Measurements from ENCODE around the gene RAB10. TPM values are rescaled to one million over a fixed set of nuclear protein-coding genes. Genes with fewer than 3 reads are reported as not detected.

The RAB10 gene
- total RNA-seq, 1 experiment from 2014 or later, result 167 TPM

DNA sequence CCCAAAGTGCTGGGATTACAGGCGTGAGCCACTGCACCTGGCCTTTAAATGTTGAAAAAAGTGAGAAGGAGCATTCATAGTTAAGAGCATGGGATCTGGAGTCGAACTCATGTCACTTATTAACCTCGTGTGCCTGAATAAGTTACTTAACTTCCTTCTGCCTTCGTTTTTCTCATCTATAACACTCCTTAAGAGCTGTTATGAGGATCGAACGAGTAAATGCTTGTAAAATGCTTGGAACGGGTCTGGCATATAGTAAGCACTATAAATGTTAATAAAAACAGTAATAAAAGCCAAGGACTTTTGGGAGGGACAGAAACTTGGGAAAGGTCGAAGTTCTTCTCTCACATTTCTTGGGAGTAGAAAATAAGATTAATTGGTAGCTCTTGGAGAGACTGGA, 40.8 kb downstream of the RAB10 start:
- DNase-seq (ENCODE audit: low read depth, low spot score) (no peak), ATAC-seq (no peak)
- intact Hi-C loops (cut with micrococcal nuclease), result no loop called here
- peaks cover 23% of the 10 kb centered on the region; the same call in 1 of the 2 replicates for H4K20me1 ChIP-seq (ENCODE audit: insufficient read depth)
- H3K4me1 ChIP-seq (ENCODE audit: control insufficient read depth in 1 of 2, insufficient read depth in 2 of 2, low read length in 2 of 2), result peaks cover 11 to 35% of the 10 kb centered on the region in 2 experiments; a peak in 3 of 4 replicates
- BruUV-seq (replicated peaks), result no TSS peak
- no peak overlapping the region for H3K9ac ChIP-seq (ENCODE audit: low read length)
- no peak overlapping the region for H3K27ac ChIP-seq (ENCODE audit: low read depth, low read length)
- no peak overlapping the region for H3K4me2 ChIP-seq (ENCODE audit: low read length)
- H3K9me3 ChIP-seq (ENCODE audit: control insufficient read depth in 1 of 2, insufficient read depth in 1 of 2, low read depth in 1 of 2, low read length in 2 of 2), result no peaks in the 10 kb centered on the region
- H3K27me3 ChIP-seq (ENCODE audit: insufficient read depth, low read length), result no peaks in the 10 kb centered on the region
- H3K36me3 ChIP-seq (ENCODE audit: control insufficient read depth in 1 of 2, insufficient read depth in 2 of 2, low read length in 2 of 2), result peaks cover 0 to 6% of the 10 kb centered on the region in 2 experiments; a peak in 1 of 4 replicates
- TF ChIP-seq SRF (IDR thresholded peaks at IDR 0.05; ENCODE audit: low read depth) (no peak), ELF1 (IDR thresholded peaks at IDR 0.05; ENCODE audit: borderline replicate concordance, low read depth) (no peak), JUND (IDR thresholded peaks at IDR 0.05) (no peak), EZH2 (IDR thresholded peaks at IDR 0.05) (no peak), EZH2phosphoT487 (IDR thresholded peaks at IDR 0.05; ENCODE audit: borderline replicate concordance) (no peak), POLR2AphosphoS5 (IDR thresholded peaks at IDR 0.05; ENCODE audit: low read depth, low read length) (no peak), ZNF274 (IDR thresholded peaks at IDR 0.05; ENCODE audit: low read depth, low read length) (no peak), SP1 (IDR thresholded peaks at IDR 0.05; ENCODE audit: low read depth) (no peak), POLR2A (IDR thresholded peaks at IDR 0.05; ENCODE audit: borderline replicate concordance, extremely low read depth, insufficient read depth, insufficient read length) (no peak), CBX3 (IDR thresholded peaks at IDR 0.05; ENCODE audit: low read depth) (no peak), TCF7L2 (IDR thresholded peaks at IDR 0.05; ENCODE audit: borderline replicate concordance, extremely low read depth, insufficient read depth, insufficient read length) (no peak)
- TF ChIP-seq, protein P1, sequence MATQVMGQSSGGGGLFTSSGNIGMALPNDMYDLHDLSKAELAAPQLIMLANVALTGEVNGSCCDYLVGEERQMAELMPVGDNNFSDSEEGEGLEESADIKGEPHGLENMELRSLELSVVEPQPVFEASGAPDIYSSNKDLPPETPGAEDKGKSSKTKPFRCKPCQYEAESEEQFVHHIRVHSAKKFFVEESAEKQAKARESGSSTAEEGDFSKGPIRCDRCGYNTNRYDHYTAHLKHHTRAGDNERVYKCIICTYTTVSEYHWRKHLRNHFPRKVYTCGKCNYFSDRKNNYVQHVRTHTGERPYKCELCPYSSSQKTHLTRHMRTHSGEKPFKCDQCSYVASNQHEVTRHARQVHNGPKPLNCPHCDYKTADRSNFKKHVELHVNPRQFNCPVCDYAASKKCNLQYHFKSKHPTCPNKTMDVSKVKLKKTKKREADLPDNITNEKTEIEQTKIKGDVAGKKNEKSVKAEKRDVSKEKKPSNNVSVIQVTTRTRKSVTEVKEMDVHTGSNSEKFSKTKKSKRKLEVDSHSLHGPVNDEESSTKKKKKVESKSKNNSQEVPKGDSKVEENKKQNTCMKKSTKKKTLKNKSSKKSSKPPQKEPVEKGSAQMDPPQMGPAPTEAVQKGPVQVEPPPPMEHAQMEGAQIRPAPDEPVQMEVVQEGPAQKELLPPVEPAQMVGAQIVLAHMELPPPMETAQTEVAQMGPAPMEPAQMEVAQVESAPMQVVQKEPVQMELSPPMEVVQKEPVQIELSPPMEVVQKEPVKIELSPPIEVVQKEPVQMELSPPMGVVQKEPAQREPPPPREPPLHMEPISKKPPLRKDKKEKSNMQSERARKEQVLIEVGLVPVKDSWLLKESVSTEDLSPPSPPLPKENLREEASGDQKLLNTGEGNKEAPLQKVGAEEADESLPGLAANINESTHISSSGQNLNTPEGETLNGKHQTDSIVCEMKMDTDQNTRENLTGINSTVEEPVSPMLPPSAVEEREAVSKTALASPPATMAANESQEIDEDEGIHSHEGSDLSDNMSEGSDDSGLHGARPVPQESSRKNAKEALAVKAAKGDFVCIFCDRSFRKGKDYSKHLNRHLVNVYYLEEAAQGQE (IDR thresholded peaks at IDR 0.05; ENCODE audit: low read depth), result no peak
- TF ChIP-seq, protein P2, sequence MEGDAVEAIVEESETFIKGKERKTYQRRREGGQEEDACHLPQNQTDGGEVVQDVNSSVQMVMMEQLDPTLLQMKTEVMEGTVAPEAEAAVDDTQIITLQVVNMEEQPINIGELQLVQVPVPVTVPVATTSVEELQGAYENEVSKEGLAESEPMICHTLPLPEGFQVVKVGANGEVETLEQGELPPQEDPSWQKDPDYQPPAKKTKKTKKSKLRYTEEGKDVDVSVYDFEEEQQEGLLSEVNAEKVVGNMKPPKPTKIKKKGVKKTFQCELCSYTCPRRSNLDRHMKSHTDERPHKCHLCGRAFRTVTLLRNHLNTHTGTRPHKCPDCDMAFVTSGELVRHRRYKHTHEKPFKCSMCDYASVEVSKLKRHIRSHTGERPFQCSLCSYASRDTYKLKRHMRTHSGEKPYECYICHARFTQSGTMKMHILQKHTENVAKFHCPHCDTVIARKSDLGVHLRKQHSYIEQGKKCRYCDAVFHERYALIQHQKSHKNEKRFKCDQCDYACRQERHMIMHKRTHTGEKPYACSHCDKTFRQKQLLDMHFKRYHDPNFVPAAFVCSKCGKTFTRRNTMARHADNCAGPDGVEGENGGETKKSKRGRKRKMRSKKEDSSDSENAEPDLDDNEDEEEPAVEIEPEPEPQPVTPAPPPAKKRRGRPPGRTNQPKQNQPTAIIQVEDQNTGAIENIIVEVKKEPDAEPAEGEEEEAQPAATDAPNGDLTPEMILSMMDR (IDR thresholded peaks at IDR 0.05 in 2 of 3, conservative IDR thresholded peaks at IDR 0.05 in 1 of 3; ENCODE audit: borderline replicate concordance in 1 of 3, insufficient read depth in 1 of 3, low read depth in 2 of 3, low read length in 2 of 3), result no peak
- TF ChIP-seq, protein P3, sequence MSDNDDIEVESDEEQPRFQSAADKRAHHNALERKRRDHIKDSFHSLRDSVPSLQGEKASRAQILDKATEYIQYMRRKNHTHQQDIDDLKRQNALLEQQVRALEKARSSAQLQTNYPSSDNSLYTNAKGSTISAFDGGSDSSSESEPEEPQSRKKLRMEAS (IDR thresholded peaks at IDR 0.05), result no peak
- RAD21 ChIA-PET (ENCODE audit: low non-redundant PET in 1 of 2, low total read pairs in 2 of 2, uncharacterized antibody in 2 of 2, unreplicated experiment in 2 of 2), result no interaction called here
- H3K79me2 ChIP-seq (ENCODE audit: insufficient read depth, low read length), result peaks cover 100% of the 10 kb centered on the region
- H3K4me3 ChIP-seq (replicated peaks in 1 of 2; ENCODE audit: low read depth in 1 of 2, low read length in 2 of 2), result no peak overlapping the region
- no peak overlapping the region for H2AFZ ChIP-seq (ENCODE audit: low read depth, low read length, poor library complexity, severe bottlenecking)
- POLR2A ChIA-PET, result no interaction called here
- CTCF ChIA-PET, result interaction anchor here (1.1 kb wide), 1 partner anchor 13 kb away, joined by 4 read pairs; no protein-coding TSS in a partner anchor
- H3K9me2 ChIP-seq (ENCODE audit: insufficient read depth), result no peaks in the 10 kb centered on the region

All from HCT116 (cell line).